Loucy (cell line): Measurements from ENCODE around the gene PLEKHN1.
A peak's percentile ranks its signal among the peaks of the same experiment; 100 is the strongest.

Experiments used
- H2AFZ ChIP-seq: fragments of 200-600 bp; sonication (generic); 2 replicates; pipeline ENCODE4 v1.6.0; 2016; ENCODE audit warnings: antibody characterized with exemption, mild to moderate bottlenecking, low read length, moderate library complexity
- H3F3A ChIP-seq: fragments of 200-600 bp; 2 replicates; pipeline ENCODE4 v1.6.0; 2016; ENCODE audit warnings: antibody characterized with exemption, low read depth, mild to moderate bottlenecking
- H3K27me3 ChIP-seq: fragments of 200-600 bp; sonication (generic); 2 replicates; pipeline ENCODE4 v1.6.1; 2014; ENCODE audit warnings: low read length, mild to moderate bottlenecking; ENCODE audit not compliant: insufficient read depth, poor library complexity, severe bottlenecking
- H3K36me3 ChIP-seq: fragments of 200-600 bp; sonication (generic); 2 replicates; pipeline ENCODE4 v1.6.1; 2016; ENCODE audit warnings: low read length; ENCODE audit not compliant: insufficient read depth
- H3K4me1 ChIP-seq: fragments of 200-600 bp; sonication (generic); 2 replicates; pipeline ENCODE4 v1.5.1; 2014; ENCODE audit warnings: low read length, mild to moderate bottlenecking; ENCODE audit not compliant: insufficient read depth, poor library complexity, severe bottlenecking
- H3K4me2 ChIP-seq: fragments of 200-600 bp; sonication (generic); 2 replicates; pipeline ENCODE4 v1.6.0; 2014; ENCODE audit warnings: antibody characterized with exemption, low read length, low read depth, mild to moderate bottlenecking; ENCODE audit not compliant: poor library complexity, severe bottlenecking
- H3K4me3 ChIP-seq: fragments of 200-600 bp; sonication (generic); 2 replicates; pipeline ENCODE4 v1.5.1; 2014; ENCODE audit warnings: low read length, mild to moderate bottlenecking, mixed read lengths; ENCODE audit not compliant: poor library complexity, severe bottlenecking
- H3K79me2 ChIP-seq: fragments of 200-600 bp; sonication (generic); 2 replicates; pipeline ENCODE4 v1.6.1; 2014; ENCODE audit warnings: low read length; ENCODE audit not compliant: insufficient read depth
- H3K9ac ChIP-seq: fragments of 200-600 bp; sonication (generic); 2 replicates; pipeline ENCODE4 v1.6.0; 2014; ENCODE audit warnings: mild to moderate bottlenecking, low read depth, low read length, moderate library complexity; ENCODE audit not compliant: poor library complexity, severe bottlenecking
- H3K9me2 ChIP-seq: fragments of 200-600 bp; sonication (generic); replicated peaks from 2 replicates; pipeline ENCODE4 v1.6.1; 2016; ENCODE audit warnings: low read depth, low read length, mixed read lengths
- H3K9me3 ChIP-seq: fragments of 200-600 bp; sonication (generic); 2 replicates; pipeline ENCODE4 v1.6.1; 2014; ENCODE audit warnings: mild to moderate bottlenecking, antibody characterized with exemption, low read length, low read depth; ENCODE audit not compliant: insufficient read depth
- H4K20me1 ChIP-seq: fragments of 200-600 bp; sonication (generic); 2 replicates; pipeline ENCODE4 v1.6.0; 2014; ENCODE audit warnings: antibody characterized with exemption, low read length, mild to moderate bottlenecking; ENCODE audit not compliant: insufficient read depth, poor library complexity, severe bottlenecking
- EZH2phosphoT487 ChIP-seq: fragments of 200-600 bp; IDR thresholded peaks from 2 replicates; pipeline ENCODE4 v1.6.1; 2018; ENCODE audit warnings: antibody characterized with exemption, mild to moderate bottlenecking, moderate library complexity, borderline replicate concordance
- TF ChIP-seq, protein P1 (sequence below): fragments of 200-600 bp; sonication (generic); conservative IDR thresholded peaks from 2 replicates; pipeline ENCODE4 v1.5.1; 2014; ENCODE audit warnings: mild to moderate bottlenecking, antibody characterized with exemption, low read length

PLEKHN1 gene

DNA sequence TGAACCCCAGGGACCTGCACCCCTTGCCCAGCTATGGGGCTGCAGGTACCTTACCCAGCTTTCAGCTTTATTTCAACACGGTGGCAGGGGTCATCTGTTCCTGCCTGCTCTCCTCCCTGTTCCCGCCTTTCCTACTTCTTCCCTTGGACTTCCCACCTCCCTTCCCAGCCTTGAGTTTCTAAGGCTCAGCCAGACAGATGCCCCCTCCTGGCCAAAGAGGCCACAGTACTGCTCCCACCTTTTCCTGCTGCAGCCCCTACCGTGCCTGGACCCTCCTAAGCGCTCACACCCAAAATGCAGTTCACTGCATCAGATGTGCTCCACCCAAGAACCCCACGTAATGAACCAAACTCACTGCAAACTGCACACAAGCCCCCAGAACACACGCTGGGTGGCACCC lies 14.9 kb upstream of the PLEKHN1 start:
- Histone ChIP-seq H3K27me3 (no peaks in the 10 kb centered on the region), H3K79me2 (peaks cover 2% of the 10 kb centered on the region; the same call in 1 of the 2 replicates), H2AFZ (no peak overlapping the region), H3K4me3 (no peak overlapping the region), H3K36me3 (peaks cover 56% of the 10 kb centered on the region; the same call in 1 of the 2 replicates), H4K20me1 (no peaks in the 10 kb centered on the region), H3F3A (no peaks in the 10 kb centered on the region), H3K9ac (no peak overlapping the region), H3K4me1 (no peaks in the 10 kb centered on the region), H3K4me2 (no peak overlapping the region), H3K9me2 (no peaks in the 10 kb centered on the region), H3K9me3 (no peaks in the 10 kb centered on the region)
- TF ChIP-seq, protein P1, sequence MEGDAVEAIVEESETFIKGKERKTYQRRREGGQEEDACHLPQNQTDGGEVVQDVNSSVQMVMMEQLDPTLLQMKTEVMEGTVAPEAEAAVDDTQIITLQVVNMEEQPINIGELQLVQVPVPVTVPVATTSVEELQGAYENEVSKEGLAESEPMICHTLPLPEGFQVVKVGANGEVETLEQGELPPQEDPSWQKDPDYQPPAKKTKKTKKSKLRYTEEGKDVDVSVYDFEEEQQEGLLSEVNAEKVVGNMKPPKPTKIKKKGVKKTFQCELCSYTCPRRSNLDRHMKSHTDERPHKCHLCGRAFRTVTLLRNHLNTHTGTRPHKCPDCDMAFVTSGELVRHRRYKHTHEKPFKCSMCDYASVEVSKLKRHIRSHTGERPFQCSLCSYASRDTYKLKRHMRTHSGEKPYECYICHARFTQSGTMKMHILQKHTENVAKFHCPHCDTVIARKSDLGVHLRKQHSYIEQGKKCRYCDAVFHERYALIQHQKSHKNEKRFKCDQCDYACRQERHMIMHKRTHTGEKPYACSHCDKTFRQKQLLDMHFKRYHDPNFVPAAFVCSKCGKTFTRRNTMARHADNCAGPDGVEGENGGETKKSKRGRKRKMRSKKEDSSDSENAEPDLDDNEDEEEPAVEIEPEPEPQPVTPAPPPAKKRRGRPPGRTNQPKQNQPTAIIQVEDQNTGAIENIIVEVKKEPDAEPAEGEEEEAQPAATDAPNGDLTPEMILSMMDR, result peak; percentile 49
- no peak for TF ChIP-seq EZH2phosphoT487

DNA sequence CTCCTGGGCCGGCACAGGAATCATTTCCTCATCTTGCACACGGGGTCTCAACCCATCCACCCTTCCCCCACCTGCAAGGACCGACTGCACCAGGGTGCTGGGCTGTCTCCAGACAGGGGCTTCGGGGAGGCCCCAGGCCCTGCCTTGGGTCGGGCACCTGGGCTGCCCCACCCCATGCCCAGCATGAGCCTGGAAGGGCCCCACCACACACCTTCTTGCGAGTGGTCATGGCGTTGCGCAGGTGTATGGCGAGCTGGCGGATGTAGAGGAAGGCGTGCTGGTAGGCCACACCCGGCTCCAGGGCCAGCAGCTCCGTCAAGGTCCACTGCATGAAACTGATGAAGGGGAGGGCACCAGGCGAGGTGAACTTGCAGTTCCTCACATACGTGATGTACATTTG lies 14.1 kb upstream of the PLEKHN1 start:
- TF ChIP-seq EZH2phosphoT487, result no peak
- TF ChIP-seq, protein P1, result no peak
- Histone ChIP-seq H4K20me1 (no peaks in the 10 kb centered on the region), H3K36me3 (peaks cover 56% of the 10 kb centered on the region; the same call in 1 of the 2 replicates), H3K79me2 (peaks cover 10% of the 10 kb centered on the region; the same call in 1 of the 2 replicates), H3F3A (no peaks in the 10 kb centered on the region), H3K9me3 (no peaks in the 10 kb centered on the region), H3K9ac (no peak overlapping the region), H2AFZ (no peak overlapping the region), H3K27me3 (no peaks in the 10 kb centered on the region), H3K4me1 (no peaks in the 10 kb centered on the region), H3K9me2 (no peaks in the 10 kb centered on the region), H3K4me2 (no peak overlapping the region), H3K4me3 (no peak overlapping the region)

DNA sequence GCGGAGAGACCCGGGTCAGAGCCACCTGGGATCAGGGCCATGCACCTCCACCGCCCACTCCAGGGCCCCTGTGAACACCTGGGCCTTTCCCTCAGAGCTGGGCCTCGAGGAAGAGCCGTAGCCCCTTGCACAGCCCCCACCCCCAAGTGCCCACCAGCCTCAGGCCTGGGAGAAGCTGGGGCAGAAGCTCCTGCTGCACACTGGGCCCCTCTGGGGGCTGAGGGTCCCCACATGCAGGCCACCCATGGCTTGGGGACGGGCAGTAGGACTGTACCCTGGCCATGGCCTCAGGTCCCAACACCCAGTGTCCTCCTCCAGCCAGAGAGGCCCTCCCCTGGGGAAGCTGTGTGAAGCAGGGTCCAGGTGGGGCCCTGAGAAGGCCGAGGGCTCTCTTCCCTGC lies 13.7 kb upstream of the PLEKHN1 start:
- peaks cover 55% of the 10 kb centered on the region; the same call in 1 of the 2 replicates for H3K36me3 ChIP-seq
- no peak overlapping the region for H3K9ac ChIP-seq
- TF ChIP-seq EZH2phosphoT487, result no peak
- TF ChIP-seq, protein P1, result no peak
- no peaks in the 10 kb centered on the region for H3K9me3 ChIP-seq
- peaks cover 3% of the 10 kb centered on the region for H4K20me1 ChIP-seq
- H3K4me3 ChIP-seq, result no peak overlapping the region
- H2AFZ ChIP-seq, result no peak overlapping the region
- H3K79me2 ChIP-seq, result peaks cover 14% of the 10 kb centered on the region; the same call in 1 of the 2 replicates
- no peaks in the 10 kb centered on the region for H3K27me3 ChIP-seq
- H3F3A ChIP-seq, result no peaks in the 10 kb centered on the region
- no peak overlapping the region for H3K4me2 ChIP-seq
- no peaks in the 10 kb centered on the region for H3K9me2 ChIP-seq
- peaks cover 4% of the 10 kb centered on the region for H3K4me1 ChIP-seq
